HS-5 (cell line): ENCODE measurements around the gene MAST1.
"Not testable (repeated sequence)": the region's sequence is repeated elsewhere in the genome, so short reads cannot be mapped to it uniquely, and the experiment has no call there.

Source experiments
- DNase-seq: peaks from one replicate; pipeline ENCODE4 v3.0.0-alpha.2; 2012; ENCODE audit warnings: low read depth

MAST1 gene

GRCh38 chr19:12838182-12838885 lies at the start of gene MAST1:
Gene MAST1 (plus strand): TSS chr19:12838515. CDS start chr19:12838573, 58 bp downstream.
- DNase-seq: no peak

GRCh38 chr19:12788682-12789097 lies 49.6 kb upstream of the MAST1 start:
- DNase-seq: no peak

DNA sequence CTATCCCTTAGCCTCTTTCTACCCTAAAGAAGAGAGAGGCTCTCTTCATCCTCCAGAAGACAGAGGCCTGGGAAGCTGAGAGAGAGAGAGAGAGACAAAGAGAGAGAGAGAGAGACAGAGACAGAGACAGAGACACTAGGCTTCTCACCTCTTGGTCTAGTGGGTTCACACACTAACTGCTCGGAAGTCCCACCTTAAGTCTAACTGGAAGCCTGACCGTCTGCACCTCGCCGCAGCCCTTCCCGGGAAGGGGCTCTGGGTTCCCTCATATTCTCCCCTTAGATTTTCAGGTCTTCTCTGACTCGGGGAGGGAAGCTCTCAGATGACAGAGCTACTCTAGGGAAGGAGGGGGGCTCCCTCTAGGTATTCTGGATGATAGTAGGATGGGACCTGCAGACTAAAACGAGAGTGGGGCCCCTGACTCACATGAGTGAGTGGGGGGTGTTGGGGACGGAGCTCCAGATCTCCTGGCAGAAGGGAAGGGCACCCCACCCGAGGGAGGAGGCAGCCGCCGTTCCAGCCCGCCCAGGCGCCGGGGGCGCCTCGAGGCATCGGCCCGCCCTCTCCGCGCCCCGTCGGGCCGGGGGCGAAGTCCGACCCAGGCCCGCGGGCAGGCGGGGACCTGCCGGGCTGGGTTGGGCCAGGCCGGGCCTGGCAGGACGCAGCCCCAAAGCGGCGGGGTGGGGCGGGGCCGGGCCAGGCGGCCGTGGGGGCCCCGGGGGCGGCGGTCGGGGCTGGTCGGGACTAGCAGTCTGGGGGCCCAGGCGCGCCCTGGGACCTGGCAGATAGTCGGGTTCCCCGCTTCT lies 49.0 kb upstream of the MAST1 start:
- no peak for DNase-seq

DNA sequence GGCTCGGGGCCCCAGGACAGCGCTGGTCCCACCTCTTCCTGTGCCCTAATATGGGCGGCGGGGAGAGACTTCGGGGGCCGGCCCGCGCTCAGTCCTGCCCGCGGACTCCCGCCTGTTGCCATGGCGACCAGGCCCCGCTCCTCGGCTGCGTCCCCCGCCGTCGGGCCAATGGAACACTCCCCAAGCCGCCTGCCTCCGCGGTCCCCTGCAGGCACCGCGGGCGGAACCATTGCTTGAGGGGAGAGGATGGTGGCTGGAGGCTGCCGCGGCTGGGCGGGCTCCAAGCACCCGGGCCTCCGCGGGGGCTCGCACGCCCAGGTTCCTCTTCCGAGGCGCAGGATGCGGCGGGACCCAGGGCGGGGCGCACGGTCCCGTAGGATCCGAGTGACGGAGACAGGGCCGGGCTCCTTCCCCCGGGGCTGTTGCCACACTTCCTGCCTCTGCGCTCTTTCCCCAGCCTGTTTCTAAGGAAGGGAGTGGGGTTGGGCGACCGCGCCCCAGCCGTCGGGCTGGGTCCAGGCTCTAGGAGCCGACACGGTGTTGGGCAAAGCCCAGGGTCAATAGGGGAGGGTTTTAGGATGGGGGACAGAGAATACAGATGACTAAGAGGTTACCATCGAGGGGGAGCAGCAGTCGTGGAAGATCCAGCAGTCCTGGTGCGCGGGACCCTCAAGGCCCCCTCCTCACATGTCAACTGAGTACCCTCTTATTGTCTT lies 48.3 kb upstream of the MAST1 start:
- DNase-seq: no peak

GRCh38 chr19:12790628-12791344 lies 47.5 kb upstream of the MAST1 start:
- DNase-seq: no peak

GRCh38 chr19:12791345-12792050 lies 46.8 kb upstream of the MAST1 start, which contains the start of gene JUNB:
Gene JUNB (plus strand): TSS chr19:12791486. CDS start chr19:12791772, 286 bp downstream.
- DNase-seq: no peak

DNA sequence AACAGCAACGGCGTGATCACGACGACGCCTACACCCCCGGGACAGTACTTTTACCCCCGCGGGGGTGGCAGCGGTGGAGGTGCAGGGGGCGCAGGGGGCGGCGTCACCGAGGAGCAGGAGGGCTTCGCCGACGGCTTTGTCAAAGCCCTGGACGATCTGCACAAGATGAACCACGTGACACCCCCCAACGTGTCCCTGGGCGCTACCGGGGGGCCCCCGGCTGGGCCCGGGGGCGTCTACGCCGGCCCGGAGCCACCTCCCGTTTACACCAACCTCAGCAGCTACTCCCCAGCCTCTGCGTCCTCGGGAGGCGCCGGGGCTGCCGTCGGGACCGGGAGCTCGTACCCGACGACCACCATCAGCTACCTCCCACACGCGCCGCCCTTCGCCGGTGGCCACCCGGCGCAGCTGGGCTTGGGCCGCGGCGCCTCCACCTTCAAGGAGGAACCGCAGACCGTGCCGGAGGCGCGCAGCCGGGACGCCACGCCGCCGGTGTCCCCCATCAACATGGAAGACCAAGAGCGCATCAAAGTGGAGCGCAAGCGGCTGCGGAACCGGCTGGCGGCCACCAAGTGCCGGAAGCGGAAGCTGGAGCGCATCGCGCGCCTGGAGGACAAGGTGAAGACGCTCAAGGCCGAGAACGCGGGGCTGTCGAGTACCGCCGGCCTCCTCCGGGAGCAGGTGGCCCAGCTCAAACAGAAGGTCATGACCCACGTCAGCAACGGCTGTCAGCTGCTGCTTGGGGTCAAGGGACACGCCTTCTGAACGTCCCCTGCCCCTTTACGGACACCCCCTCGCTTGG lies 46.1 kb upstream of the MAST1 start:
- DNase-seq: no peak

- DNase-seq: no peak
Measured at GRCh38 chr19:12792853-12793289, 45.4 kb upstream of the MAST1 start.

DNA sequence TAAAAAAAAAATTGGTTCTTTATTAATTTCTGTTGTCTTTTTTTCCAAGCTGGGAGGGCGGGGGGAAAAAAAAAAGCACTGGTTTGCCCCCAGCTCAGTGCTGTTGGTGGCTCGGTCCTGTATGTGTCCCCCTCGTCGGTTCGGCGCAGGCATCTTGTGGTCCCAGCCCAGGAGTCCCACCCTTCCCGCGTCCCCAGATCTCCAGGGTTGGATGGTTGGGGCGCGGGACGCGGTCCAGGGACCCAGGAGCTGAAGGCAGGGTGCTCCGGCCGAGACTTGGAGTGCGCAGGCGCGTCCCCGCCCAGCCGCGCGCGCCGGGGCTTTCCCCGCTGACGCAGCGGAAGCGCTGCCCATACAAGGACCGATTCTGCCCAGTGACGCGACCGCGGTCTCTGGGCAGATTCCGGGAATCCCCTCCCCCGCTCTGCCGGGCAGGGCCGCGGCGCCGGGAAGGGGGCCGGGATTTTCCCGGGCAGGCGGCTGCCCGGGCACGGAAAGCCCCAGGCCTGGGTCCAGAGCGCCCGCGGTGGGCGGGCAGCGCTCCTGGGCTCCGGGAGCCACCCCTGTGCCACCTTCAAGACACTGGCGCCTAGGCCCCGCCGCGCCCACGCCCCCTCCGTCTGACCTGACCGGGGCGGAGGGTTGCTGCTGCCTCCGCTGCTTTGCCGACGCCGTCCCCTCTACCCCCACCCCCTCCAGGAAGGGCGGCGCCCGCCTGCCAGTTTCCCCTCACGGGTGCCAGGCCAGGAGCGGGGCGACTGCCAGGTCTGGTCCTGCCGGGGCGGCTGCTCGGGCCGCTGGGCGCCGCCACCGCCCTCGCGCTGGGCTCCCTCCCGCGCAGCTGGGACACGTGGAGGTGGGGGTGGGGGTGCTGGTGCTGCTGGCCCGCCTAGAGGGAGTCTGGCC lies 44.8 kb upstream of the MAST1 start:
- DNase-seq: peak; percentile 79

DNA sequence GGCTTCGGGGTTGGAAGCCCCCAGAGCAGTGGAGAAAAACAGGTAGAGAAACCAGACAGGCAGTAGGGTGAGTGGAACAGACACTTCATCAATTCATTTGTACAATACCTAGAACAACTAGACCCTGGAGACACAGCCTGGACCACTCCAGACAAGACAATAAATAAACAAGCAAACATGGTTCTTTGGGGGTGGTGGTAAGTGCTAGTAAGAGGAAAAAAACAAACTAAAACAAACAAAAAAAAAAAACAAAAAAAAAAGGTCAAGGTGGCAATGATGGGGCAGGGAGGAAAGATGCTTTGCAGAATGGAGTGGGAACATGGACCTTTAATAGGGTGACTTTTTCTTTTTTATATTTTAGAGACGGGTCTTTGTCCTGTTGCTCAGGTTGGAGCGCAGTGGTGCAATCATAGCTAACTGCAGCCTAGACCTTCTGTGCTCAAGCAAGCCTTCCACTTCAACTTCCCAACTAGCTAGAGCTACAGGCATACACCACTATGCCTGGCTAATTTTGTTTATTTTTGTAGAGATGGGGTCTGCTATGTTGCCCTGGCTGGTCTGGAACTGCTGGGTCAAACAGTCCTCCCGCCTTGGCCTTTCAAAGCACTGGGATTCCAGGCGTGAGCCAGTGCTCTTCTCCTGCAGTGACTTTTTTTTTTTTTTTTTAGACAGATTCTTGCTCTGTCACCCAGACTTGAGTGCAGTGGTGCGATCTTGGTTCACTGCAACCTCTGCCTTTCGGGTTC lies 43.9 kb upstream of the MAST1 start:
- no peak for DNase-seq

DNA sequence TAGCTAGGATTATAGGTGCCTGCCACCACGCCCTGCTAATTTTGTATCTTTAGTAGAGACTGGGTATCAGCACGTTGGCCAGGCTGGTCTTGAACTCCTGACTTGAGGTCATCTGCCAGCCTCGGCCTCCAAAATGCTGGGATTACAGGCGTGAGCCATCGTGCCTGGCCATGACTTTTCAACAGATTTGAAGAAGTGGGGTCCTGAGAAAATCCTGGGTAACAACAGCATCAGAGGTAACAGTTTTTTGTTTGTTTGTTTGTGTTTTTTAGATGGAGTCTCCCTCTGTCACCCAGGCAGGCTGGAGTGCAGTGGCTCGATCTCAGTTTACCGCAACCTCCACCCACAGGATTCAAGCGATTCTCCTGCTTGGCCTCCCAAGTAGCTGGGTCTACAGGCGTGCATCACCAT lies 43.3 kb upstream of the MAST1 start:
- no peak for DNase-seq

DNA sequence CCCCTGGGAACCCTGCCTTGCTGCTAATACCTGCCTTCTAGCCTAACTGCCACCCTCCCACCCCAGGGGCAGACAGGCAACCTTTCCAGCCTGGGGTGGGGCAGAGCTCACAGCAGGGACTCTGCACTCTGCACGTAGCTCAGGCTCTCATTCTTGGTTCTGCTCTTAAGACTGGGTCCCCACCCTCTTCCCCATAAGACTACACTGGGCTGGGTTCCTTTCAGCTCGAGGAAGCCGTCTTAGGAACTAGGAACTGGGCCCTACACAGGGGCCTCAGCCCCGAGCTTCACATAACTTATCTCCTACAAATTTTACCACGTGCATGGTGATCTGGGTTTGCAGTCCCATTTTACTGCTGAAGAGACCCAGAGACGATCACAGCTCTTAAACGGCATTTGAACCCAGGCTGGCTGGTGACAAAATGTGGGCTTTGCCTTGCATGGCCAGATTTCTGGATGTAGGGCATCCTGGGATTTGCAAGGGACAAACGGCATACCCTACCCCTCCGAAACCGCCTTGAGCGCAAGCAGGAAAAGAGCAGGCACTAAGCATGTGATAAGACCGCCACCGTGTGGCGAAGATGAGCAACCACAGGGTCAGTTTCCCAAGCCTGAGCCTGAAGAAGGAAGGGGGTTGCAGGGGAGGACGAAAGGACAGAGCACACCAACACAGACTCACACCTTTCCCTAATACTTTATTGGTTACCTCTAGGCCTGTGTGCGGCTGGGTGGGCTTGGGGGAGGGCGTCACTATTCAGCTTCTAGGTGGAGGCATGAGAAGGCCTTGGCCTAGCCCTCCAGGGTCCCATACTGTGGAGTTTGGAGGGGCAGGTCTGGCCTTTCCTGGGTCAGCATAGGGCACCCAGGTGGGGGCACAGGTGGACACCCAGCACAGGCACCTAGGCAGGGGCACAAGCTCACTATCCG lies 41.9 kb upstream of the MAST1 start:
- no peak for DNase-seq

- no peak for DNase-seq
Measured at GRCh38 chr19:12797141-12797587, 41.2 kb upstream of the MAST1 start.

DNA sequence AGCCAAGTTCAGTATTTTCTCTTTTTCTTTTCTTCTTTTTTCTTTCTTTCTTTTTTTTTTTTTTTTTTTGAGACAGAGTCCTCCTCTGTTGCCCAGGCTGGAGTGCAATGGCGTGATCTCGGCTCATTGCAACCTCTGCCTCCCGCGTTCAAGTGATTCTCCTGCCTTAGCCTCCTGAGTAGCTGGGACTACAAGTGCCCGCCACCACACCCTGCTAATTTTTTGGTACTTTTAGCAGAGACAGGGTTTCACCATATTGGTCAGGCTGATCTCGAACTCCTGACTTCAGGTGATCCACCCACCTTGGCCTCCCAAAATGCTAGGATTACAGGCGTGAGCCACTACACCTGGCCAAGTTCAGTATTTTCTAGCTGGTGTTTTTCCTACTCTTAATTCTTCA lies 40.7 kb upstream of the MAST1 start:
- DNase-seq: not testable (repeated sequence)

DNA sequence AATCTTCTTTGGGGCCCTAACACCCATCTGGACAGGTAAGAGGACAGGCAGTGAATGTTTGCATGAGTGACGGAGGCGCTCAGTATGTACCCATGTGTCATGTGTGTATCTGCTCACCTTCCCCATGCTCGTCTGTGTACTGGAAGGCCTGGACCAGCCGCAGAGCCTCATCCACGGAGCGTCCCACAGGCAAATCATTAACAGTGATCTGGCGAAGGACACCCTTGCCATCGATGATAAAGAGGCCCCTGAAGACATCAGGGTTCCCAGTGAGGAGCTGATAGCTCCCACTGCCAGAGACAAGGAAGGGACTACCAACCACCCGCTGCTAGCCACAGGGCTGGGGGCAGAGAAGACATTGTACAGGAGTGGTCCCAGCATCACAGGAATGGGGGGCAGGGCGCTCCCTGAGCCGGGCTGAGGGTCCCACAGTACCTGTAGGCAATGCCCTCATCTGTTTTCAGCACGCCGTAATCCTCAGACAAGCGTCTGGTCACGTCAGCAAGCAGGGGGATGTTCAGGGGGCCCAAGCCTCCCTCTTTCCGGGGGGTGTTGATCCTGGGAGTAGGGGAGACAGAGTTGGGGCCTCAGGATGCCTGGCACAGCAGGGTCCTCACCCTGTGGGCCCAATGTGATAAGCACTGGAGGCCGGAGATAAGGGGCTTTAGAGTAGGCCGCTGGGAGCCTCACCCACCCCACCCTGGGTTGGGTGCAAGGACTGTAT lies 38.4 kb upstream of the MAST1 start:
- no peak for DNase-seq

DNA sequence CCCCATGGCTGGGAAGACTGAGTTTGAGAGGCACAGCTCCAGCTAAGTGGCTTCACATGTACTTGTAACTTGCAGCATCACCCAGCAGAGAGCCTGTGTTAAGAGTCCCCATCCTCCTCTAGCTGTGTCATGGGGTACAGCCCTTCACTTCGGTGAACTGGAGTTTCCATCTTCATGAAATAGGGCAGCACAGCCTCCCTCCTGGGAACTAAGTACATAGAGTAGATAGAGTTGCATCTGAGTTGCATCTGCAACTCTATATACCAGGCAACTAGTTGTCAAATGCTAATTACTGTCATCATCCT lies 37.9 kb upstream of the MAST1 start:
- no peak for DNase-seq

DNA sequence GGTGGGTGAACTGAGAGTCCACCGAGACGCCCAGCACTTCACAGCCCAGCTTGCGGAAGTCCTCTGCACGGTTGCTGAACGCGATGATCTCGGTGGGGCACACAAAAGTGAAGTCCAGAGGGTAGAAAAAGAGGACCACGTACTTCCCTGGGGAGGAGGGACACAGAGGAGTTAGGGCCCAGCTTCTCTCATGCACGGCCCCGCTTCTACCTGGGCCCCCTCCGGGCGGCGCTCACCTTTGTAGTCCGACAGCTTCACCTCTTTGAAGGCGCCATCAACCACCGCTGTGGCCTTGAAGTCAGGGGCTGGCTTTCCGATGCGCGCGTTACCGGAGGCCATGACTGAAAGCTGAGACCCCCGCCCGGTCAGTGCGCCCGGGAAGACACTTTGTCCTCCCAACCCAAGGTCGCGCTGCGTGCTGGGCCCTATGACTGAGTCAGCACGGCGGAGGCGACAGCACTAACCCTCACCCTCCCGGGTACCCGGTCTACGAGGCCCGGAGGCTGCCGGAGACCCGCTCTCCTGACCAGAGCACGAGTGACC lies 37.3 kb upstream of the MAST1 start:
- DNase-seq: no peak
